GM19035 (cell line): Measurements from ENCODE around the gene ANKRD6.
A peak's percentile ranks its signal among the peaks of the same experiment; 100 is the strongest.

Experiments
- ATAC-seq: cut with Tn5 transposase; IDR thresholded peaks from one replicate; pipeline ENCODE4 v1.9.1; 2021; ENCODE audit not compliant: unreplicated experiment

The ANKRD6 gene

DNA sequence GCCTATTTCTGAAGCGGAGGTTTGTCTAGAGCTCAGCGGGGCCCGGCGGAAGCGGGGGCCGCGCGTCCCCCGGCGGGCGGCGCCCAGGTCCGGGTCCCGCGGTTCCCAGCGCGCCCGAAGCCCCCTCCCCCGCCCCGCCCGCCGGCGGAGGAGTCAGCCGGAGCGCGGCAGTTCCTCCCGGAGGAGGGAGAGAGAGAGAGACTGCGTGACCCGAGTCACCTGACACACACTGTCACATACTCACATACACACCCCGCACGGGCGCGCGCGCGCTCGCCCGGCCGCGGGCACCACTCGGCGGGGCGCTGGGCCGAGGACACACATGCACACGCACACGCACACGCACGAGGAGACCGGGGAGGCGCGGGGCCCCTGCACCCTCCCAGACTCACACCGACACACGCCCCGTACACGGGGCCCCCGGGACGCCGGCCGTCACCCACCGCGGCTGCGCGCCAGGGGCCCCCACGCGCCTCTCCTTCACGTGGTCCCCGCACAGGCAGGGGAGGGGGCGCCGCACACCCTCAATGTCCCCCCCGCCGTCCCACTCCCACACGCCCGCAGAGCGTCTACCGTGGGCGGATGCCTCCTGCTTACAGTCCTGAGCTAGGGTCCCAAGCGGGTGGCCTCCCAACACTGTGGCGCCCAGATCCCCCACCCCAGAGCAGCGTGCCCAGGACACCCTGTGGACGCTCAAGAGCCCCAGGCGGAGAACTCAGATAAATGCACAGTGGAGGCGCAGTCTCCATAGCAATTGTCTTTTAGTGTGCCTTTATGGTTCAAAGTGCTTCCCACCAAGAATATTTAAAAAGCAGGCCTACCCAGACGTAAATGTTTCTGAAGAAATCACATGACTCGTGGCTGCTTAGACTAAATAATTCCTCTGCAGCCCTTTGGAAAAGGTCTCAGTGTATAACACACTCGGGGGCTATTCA lies 20.6 kb upstream of the ANKRD6 start, which contains the start of gene RRAGD:
RRAGD (minus strand) TSS at position 203 of the 935 bp plus-strand sequence. CDS start 280 bp downstream, outside the sequence.
- peak; percentile 78 for ATAC-seq

DNA sequence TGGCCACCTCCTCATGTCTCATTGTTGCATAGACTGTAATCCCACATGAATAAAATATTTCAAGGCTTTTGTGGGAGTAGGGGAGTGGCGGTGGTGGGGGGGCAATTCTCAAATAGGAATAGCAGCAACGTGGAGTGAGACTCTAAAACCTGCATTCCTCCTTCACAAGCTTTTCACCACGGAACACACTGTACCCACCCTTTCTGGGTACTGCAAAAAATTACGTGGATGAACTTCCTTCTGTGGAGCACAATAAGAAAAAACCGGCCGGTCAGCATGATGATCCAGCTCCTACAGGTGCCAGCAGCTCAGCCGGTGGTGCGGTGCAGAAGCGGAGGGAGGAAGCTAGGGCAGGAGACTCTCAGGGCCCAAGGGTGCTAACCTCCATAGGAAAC lies 19.9 kb upstream of the ANKRD6 start:
- no peak for ATAC-seq

DNA sequence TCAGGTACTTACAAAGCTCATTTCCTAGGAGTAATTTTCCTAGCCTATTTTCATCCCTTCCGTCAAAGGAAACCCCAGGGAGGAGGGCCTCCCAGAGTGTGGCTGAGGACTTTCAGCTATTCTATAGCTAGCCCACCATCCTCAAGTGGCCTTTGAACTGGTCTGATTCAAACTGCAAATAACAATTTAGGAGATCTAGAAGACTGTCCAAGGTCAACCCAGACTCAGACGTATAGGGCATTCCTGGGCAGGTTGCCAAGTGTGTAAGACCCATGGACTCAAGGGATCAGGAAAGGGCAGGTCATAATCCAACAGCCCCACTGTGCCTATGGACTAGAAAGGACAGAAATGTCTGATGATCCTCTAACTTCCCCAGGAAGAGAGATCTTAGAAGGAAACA lies 18.7 kb upstream of the ANKRD6 start:
- no peak for ATAC-seq

DNA sequence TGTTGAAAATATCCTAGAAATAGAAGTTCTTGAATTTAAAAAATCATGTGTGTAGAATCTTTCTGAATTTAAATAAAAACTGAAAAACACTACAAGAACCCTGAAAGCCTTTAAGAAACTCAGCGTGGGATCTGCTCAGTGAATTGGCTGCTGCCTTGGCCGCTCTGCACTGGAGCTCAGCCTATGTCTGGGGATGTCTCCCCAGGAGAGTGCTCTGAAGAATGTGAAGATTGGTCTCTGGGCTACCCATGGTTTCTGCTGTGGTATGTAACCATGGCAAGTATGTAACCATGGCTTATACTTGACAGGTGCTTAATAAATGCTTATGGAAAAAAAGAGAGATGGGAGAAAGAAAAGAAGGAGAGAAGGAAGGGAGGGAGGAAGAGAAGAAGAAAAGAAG lies 17.8 kb upstream of the ANKRD6 start:
- no peak for ATAC-seq

DNA sequence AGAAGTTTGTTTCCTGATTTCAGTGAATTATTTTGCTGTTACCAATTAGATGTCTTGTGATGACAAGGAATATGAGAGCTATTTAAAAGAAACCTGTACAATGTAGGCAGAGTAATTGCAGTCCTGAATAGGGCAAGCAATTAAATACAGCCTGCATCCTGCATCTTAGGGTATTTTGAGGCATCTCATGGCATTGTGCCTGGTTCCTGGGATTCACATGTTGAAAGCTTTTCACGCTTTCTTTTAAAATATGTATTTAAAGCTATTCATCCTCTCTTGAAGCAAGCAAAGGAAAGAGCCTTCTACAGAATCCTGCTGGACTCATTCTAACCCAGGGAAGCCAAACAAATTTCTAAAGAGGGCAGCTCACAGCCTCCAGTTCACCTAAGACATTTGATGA lies 16.2 kb upstream of the ANKRD6 start:
- ATAC-seq: no peak

DNA sequence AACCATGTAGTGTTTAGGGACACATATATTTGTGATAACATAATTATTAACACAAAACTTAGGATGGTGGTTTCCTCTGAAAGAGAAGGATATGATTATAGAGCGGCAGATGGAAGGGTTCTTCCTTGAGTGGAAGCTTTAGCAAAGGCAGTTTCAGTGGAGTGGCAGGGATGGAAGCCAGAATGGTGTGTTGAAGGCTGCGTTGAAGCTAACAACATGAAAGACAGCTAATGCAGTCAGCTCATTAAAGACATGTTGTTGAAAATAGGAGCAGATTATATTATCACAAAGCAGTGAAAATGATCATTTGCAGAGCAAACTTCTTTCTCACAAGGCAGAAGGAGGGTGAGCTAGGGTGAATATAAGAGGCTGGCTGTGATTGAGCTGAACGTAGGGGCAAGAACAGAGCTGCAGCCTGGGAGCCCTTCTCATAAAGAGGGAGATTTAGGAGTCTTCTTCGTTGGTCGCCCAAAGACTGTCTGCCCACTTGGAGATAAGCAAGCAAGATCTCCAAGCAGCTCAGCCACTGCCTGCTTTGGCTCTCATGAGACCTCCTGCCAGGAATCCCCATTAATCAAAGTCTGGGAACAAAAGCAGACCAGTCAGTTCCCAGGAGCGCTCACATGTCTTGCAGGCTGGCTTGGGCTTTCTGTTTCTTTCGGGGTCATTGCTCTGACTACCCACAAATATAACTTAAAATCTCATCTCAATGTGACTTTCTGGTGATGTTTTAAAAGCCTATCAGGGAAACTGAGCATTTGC lies 2.6 kb upstream of the ANKRD6 start:
- no peak for ATAC-seq

DNA sequence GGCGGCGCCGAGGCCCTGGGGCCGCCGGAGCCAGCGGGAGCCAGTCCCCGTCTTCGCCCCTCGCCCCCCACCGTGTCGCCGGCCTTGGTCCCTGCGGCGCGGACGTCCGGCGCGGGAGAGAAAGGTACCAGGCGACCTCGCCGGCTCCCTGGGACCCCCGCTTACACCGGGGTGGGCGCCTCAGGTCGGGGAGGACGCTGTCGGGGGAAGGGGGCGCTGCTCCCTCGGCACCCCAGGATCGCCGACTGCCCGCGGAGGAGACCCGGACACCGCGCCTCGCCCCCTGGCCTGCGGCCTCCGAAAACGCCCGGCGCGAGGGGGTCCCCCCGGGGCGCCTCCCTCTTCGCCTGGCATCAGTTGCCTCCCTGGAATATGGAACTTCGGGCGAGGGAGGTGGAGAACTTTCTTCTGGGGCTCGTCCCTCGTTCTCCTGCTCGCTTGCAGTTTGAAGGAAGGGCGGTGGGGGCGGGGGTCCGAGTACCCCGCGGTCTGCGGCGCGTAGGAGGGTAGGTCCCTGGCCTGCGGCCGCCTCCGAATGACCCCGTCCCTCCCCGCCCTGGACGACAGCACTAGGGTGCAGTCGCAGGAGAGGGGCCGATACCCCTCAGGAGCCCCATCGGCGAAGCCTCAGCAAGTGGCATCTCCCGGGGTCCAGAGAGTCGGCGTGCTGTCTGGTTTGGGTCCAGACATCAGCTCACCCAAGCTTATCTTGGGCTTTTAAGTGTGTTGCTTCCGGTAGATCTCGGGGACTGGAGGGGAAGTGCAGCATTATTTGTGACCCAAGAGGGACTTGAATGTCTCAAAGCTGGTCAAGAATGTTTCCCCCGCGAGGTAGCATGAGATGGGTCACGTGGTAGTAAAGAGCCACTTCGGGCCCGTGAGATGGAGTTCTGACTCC lies 549 bp downstream of the ANKRD6 start:
- ATAC-seq: peak; percentile 39

DNA sequence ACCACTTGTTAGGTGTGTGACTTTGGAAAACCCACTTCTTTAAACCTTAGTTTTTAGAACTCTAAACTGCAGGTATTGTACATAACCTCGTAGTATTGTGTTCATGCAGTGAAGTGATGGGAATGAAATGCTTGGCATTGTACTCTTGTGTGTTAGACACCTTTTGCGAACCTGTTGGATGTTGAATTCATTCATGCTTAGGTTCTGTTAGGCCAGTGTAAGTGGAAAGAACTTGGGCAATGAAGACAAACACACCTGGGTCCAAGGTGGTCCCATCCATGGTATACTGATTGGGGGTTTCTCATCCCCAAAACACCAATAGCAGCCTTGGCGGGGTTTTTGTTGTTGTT lies 1.2 kb downstream of the ANKRD6 start:
- ATAC-seq: no peak

DNA sequence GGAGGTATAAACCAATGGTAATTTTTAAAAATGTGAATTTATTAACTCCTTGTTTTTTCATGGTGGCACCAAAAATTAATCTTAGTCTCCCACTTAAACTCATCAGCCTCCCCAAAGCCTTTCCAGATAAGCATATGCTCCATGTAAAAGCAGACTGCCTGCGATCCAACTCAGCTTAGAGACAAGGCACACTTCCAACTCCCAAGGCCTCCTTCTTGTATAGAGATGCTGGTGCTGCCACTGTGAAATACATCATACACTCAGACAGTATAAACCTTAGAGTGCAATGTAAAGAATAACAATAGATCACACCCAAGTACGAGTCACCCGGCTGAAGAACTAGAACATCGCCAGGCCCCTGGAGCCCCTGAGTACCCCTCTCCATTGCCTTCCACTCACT lies 2.0 kb downstream of the ANKRD6 start:
- ATAC-seq: no peak

DNA sequence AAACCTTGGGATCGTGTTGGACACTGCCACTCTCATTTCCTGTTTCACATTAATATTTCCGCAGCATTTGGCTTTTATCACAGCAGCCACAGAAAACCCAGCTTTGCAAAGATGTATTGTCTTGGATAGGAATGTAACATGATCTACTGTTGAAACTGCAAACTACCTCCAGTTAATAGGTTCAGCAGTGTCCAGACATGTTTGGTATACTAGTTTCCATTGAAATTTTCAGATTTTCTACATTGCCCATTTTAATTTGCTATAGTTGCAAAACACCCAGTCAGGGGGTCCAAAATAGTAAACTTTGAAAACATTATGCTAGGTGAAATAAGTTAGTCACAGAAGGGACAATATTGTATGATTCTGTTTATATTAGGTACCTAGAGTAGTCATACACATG lies 3.3 kb downstream of the ANKRD6 start:
- no peak for ATAC-seq

DNA sequence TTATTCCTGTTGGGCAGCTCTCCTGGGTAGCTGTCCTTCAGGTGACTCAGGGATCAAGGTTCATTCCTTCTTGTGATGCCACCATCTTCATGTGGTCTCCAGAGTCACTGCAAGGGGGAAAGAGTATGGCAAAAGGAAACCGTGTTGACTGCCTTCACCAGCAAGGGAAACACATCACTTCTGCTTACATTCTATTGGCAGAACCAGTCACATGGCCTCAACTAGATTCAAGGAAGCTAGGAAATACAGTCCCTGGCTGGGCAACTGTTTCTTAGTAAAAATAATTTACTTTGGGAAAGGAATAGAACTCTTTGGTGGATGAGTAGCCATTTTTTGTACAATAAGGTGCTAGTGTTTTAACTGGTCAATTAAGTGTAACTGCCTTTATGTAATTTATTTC lies 5.3 kb downstream of the ANKRD6 start:
- no peak for ATAC-seq

DNA sequence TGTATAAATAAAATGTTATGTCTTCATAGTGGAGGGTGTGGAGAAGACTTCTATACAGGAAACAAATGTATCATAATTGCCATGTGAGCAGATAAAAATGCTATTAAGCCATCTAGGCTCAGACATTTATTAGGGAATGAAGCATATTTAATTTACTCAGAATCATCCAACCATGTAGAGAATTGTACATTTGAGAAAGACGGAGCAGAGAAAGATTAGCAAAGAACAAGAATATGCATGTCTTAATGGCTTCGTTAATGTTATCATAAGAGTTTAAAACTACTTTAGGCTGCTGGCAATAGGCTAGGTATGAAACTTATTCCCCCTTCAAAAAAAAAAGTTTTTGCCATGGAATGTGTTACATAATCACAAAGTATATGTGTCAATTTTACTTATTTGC lies 6.1 kb downstream of the ANKRD6 start:
- ATAC-seq: no peak

DNA sequence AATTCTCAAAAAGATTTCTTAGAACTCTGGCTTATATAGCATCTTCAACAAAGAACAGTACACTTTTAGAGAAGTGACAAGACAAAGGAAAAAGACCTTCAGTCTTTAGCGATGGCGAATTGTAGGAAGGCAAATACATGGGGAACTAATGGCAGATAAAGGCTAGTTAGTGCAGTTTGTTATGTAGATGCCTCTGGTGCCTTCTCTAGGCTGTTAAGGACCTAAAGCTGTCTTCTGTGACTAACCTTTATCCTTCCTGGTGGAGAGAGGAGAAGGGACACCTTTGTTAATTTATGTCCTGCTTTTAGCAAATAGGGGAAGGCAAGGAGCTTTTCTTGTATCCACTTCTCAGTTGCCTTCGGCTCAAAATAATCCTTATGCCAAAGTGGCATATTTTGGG lies 7.2 kb downstream of the ANKRD6 start:
- ATAC-seq: no peak

DNA sequence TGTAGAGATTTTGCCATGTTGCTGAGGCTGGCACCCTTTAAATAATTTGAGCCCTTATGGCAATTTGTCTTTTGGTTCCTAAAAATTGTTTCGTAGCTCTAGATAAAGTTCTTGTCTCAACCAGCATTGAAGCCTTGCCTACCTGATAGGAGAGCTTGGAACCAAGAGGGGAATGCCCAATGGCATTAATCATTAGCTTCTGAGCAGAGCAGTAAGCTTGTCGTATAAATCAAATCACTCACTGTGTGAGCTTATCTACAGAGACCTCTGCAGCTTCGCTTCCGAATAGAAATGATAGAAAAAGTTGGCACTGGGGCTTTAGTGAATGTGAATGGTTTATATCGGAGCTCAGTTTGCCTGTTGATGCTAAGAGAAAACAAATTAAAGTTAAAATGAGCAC lies 10.7 kb downstream of the ANKRD6 start:
- no peak for ATAC-seq

DNA sequence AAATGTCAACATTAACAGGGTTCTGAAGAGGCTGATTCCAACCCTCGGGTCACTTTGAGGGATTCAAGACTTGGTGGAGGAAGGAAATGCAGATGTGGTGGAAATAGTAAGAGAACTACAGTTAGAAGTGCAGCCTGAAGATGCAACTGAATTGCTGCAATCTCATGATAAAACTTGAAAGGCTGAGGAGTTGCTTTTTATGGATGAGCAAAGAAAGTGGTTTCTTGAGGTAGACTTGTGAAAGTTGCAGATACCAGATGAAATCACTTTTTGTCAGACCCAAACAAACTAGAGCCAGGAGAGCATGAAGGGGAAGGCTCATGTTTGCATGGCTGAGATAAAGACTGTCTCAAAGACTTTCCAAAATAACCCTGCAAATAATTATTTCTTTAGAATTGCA lies 16.2 kb downstream of the ANKRD6 start:
- no peak for ATAC-seq

DNA sequence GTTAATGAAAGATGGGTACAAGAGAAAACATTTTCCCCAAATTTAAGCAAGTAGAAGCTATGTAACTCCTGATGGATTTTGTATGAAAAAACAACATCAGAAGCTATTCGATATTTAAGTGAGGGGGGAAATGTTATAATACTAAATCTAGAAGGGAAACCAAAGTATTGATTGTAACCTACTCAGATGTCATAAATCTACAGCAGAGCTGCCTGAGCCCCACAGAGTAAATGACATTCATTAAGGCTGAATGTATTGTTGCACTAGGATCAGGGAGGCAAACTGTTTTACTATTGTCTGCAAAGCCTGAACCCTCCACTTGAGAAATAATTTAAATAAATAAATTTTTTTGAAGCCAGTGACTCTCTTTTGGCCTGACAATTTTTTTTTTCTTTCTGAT lies 19.3 kb downstream of the ANKRD6 start:
- no peak for ATAC-seq

DNA sequence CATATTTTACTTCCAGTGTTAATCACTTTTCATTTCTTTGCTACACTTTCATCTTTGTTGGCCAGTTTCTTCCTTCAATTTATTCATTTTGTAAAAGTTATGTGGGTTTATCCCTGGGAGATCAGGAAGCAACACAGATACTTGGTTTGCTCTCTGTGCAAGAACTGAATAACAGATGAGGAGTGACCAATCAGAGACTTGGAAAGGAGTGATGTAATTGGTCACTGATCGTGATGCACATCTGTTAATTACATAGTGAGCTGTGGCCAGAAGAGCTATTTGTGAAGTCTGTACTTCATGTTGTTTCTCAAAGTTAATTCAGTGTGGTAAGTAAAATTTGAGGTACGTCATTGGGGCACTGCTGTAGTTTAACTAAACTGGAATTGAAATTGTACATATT lies 21.3 kb downstream of the ANKRD6 start:
- no peak for ATAC-seq

DNA sequence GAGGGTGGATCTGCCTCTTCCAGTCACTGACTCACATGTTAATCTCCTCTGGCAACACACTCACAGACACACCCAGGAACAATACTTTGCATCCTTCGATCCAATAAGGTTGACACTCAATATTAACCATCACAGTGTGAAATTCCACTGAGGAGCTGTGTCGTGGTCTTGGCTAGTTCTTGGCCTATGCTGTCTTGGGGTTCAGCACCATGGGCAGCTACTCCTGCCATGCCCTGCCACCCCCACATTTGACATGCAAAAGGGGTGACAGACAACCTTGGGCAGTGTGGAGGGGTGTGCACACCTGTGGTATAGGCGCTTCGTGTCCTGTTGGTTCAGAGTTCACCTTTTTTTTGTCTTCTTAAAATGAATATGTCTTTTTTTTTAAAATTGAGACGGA lies 25.8 kb downstream of the ANKRD6 start:
- no peak for ATAC-seq

DNA sequence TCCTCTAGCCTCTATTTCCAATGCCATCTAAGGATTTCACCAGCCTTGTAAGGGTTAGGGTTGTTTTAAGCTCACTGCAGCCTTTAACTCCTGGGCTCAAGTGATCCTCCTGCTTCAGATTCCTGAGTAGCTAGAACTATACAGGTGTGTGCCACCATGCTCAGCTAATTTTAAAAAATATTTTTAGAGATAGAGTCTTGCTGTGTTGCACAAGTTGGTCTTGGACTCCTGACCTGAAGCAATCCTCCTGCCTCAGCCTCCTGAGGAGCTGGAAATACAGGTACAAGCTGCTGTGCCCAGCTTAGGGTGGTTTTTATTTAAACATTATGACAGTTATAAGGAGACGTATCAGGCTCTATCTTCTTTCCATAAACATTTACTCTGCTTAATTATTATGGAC lies 26.5 kb downstream of the ANKRD6 start:
- ATAC-seq: no peak

DNA sequence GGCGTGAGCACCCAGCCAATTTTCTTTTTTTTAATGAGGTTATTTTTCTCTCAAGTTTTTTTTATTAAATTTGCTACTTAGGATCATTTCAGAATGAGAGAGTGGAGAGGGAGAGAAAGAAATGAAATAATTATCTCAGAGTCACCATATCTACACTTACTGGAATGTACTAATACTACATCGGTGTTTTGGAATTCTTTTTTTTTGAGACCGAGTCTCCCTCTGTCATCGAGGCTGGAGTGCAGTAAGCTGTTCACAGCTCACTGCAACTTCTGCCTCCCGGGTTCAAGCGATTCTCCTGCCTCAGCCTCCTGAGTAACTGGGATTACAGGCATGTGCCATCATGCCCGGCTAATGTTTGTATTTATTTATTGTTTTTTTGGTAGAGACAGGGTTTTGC lies 27.8 kb downstream of the ANKRD6 start:
- ATAC-seq: no peak

DNA sequence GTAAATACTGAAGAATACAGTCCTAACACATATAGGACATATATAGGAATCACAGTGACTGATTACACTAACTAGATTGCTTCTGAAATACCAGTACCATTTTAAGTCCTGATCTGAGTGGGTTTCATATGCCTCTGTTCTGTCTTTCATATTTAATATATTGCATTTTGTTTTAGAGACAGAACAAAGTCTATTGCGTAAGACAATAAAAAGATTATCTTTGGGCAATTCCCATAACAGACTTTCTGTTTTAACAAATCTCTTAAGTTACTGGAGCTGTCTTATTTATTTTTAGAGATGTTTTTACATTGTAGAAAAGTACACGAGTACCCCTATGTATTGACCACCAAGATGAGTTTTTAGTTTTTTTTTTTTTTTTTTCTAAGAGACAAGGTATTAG lies 29.6 kb downstream of the ANKRD6 start:
- no peak for ATAC-seq
